Measurements from ENCODE around the gene DLG5.

GRCh38 chr10:77910524-77911145 lies 15.9 kb downstream of the DLG5 start:
- TF ChIP-seq, protein P1, sequence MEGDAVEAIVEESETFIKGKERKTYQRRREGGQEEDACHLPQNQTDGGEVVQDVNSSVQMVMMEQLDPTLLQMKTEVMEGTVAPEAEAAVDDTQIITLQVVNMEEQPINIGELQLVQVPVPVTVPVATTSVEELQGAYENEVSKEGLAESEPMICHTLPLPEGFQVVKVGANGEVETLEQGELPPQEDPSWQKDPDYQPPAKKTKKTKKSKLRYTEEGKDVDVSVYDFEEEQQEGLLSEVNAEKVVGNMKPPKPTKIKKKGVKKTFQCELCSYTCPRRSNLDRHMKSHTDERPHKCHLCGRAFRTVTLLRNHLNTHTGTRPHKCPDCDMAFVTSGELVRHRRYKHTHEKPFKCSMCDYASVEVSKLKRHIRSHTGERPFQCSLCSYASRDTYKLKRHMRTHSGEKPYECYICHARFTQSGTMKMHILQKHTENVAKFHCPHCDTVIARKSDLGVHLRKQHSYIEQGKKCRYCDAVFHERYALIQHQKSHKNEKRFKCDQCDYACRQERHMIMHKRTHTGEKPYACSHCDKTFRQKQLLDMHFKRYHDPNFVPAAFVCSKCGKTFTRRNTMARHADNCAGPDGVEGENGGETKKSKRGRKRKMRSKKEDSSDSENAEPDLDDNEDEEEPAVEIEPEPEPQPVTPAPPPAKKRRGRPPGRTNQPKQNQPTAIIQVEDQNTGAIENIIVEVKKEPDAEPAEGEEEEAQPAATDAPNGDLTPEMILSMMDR (IDR thresholded peaks at IDR 0.05) = no peak
- no peak for TF ChIP-seq EZH2 (IDR thresholded peaks at IDR 0.05)
